Bronchial epithelial cell (primary cell): ENCODE measurements around the gene GALNT6. TPM values are rescaled to one million over a fixed set of nuclear protein-coding genes. Genes with fewer than 3 reads are reported as not detected.

ENCODE experiments used
- DNase-seq: peaks from one replicate; pipeline ENCODE4 v3.0.0-alpha.2; 2010; ENCODE audit warnings: low read depth
- FAIRE-seq: peaks from 2 replicates; lab custom pipeline; 2011; peaks lifted over from hg19 to GRCh38; lab: Jason Lieb, UNC
- H3K27me3 ChIP-seq: 2 replicates; pipeline ENCODE4 v1.5.1; 2011; ENCODE audit warnings: low read length; ENCODE audit not compliant: control insufficient read depth, insufficient read depth
- H3K36me3 ChIP-seq: 2 replicates; pipeline ENCODE4 v1.5.1; 2011; ENCODE audit warnings: low read length; ENCODE audit not compliant: control insufficient read depth, insufficient read depth
- H3K4me3 ChIP-seq: 2 replicates; pipeline ENCODE4 v1.5.1; 2011; ENCODE audit warnings: mild to moderate bottlenecking, low read depth, low read length, control low read depth
- total RNA-seq: library from RNA; depleted of rRNA; stranded (reverse); fragments of >200 nt; gene quantifications from 2 replicates; pipeline ENCODE4 v1.2.1, GENCODE V29; 2014
- TF ChIP-seq, protein P1 (sequence below): IDR thresholded peaks from 2 replicates; pipeline ENCODE4 v1.5.1; 2011; ENCODE audit warnings: mild to moderate bottlenecking, moderate library complexity, low read length, control low read depth, inconsistent platforms; ENCODE audit not compliant: insufficient read depth, severe bottlenecking

Gene GALNT6
- total RNA-seq, 1 donor from 2014 or later, result 14.0 TPM

DNA sequence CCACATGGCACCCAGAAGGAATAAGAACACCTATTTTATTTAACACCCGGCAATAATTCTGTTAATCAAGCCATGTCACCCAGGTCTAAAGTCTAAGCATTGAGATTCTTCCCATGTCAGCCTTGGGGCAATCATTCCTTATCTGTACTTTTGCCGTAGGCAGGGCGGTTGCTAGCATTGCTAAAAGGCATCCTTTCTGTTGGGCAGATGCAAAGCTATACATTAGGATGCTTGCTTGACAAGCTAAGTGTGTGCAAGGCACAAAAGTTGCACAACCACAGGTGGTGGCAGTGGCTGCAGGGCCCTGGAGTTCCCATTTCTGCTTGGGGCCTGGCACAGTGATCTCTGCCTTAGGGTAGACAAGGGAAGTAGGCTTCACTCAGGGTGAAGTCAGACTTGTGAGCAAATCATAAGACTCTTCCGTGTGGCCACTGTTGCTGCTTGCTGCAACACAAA, 12.5 kb upstream of the GALNT6 start:
- Histone ChIP-seq H3K36me3 (no peaks in the 10 kb centered on the region), H3K4me3 (no peak overlapping the region), H3K27me3 (no peaks in the 10 kb centered on the region)
- FAIRE-seq (no peak), DNase-seq (no peak)
- TF ChIP-seq, protein P1, sequence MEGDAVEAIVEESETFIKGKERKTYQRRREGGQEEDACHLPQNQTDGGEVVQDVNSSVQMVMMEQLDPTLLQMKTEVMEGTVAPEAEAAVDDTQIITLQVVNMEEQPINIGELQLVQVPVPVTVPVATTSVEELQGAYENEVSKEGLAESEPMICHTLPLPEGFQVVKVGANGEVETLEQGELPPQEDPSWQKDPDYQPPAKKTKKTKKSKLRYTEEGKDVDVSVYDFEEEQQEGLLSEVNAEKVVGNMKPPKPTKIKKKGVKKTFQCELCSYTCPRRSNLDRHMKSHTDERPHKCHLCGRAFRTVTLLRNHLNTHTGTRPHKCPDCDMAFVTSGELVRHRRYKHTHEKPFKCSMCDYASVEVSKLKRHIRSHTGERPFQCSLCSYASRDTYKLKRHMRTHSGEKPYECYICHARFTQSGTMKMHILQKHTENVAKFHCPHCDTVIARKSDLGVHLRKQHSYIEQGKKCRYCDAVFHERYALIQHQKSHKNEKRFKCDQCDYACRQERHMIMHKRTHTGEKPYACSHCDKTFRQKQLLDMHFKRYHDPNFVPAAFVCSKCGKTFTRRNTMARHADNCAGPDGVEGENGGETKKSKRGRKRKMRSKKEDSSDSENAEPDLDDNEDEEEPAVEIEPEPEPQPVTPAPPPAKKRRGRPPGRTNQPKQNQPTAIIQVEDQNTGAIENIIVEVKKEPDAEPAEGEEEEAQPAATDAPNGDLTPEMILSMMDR, result no peak

DNA sequence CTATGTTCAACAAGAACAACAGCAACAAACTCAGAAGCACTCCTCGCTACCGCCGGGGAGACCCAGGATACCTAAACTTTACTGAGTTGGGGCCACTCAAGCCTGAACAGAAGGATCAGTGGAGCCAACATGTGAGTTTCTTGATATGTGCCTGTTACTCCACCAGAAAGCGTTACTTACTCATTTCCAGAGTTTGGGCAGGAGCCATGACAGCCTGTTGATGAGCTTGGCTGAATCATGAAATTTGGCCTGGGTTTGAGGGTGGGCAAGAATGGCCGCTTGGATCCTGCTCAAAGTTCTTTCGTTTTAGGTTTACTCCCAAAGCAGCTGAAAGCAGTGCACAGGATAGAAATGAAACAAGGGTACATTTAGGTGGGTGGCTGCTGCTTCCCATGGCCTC, 12.0 kb upstream of the GALNT6 start:
- no peak overlapping the region for H3K4me3 ChIP-seq
- no peaks in the 10 kb centered on the region for H3K36me3 ChIP-seq
- FAIRE-seq (no peak), DNase-seq (no peak)
- TF ChIP-seq, protein P1, result no peak
- H3K27me3 ChIP-seq, result no peaks in the 10 kb centered on the region

DNA sequence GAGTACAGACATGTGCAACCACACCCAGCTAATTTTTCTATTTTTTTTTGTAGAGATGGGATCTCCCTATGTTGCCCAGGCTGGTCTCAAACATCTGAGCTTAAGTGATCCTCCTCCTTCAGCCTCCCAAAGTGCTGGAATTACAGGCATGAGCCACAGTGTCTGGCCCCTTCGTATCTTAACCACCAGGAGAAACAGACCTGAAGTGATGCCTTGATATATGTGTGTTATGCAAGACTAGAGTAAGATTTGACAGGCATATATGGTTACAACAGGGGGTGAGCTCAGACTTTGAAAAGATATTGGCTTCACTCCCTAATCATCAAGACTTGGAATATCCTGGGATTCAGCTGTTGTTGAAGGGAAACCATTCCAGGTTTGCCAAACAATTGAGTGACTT, 10.7 kb upstream of the GALNT6 start:
- FAIRE-seq, result no peak
- TF ChIP-seq, protein P1, result no peak

DNA sequence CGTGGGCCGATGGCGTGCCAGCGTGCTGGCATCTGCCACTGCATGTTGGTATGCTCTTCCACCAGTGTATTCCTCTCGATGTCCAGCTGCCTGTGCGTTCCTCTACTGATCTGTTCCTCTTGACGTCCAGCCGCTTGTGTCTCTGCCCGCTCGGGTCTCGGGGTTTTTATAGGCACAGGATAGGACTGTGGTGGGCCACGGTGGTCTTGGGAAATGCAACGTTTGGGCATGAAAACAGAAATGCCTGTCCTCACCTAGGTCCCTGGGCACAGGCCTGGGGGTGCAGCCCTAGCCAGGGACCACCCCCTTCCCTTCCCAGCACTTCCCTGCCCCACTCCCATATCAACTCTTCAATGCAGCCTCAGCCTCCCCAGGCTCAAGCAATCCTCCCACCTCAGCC, 10.3 kb upstream of the GALNT6 start:
- TF ChIP-seq, protein P1, result no peak
- FAIRE-seq (no peak), DNase-seq (no peak)
- Histone ChIP-seq H3K36me3 (no peaks in the 10 kb centered on the region), H3K27me3 (no peaks in the 10 kb centered on the region), H3K4me3 (no peak overlapping the region)

More for the DNA sequence above, 10.7 kb upstream of the GALNT6 start:
- Histone ChIP-seq H3K4me3 (no peak overlapping the region), H3K36me3 (no peaks in the 10 kb centered on the region), H3K27me3 (no peaks in the 10 kb centered on the region)
- no peak for DNase-seq

DNA sequence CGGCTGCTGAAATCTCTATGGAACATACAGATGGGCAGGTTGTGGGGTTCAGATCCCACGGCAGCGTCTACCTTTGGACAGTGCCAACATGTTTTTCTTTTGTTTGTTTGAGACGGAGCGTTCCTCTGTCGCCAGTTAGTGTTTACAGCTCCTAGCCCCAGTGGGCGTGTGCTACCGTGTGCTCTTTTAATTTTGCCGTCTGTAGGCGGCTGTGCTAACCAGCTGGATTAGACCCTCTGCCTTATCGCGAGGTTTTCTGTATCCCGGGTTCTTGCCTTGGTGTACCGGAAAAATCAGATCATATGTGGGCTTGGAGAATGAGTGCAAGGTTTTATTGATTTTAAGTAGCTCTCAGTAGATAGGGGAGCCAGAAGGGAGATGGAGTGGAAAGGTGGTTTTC, 9.8 kb upstream of the GALNT6 start:
- Histone ChIP-seq H3K27me3 (no peaks in the 10 kb centered on the region), H3K4me3 (no peak overlapping the region), H3K36me3 (no peaks in the 10 kb centered on the region)
- FAIRE-seq (no peak), DNase-seq (no peak)
- TF ChIP-seq, protein P1, result no peak

DNA sequence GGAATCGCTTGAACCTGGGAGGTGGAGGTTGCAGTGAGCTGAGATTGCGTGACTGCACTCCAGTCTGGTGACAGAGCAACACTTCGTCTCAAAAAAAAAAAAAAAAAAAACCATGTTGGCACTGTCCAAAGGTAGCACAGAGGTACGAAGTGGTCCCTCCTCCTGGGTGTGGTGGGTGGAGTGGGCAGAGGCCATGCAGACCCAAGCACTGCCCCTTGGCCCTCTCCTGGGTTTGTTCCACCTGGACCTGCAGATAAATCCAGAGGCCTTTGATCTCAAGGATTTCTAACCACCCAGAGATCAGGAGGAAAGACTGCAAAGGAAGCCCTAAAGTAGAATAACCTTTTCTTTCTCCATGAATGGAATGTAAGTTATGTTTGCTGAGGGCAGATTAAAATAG, 8.7 kb upstream of the GALNT6 start:
- FAIRE-seq (no peak), DNase-seq (no peak)
- TF ChIP-seq, protein P1, result no peak
- Histone ChIP-seq H3K36me3 (no peaks in the 10 kb centered on the region), H3K27me3 (no peaks in the 10 kb centered on the region), H3K4me3 (no peak overlapping the region)
